ENCODE data around the gene MAN1B1. TPM values are rescaled to one million over a fixed set of nuclear protein-coding genes. Genes with fewer than 3 reads are reported as not detected.

MAN1B1 gene
- total and polyA plus RNA-seq, 2 of the 4 experiments (the other 2 are of a cell fraction) = 28.7 to 55.1 TPM

DNA sequence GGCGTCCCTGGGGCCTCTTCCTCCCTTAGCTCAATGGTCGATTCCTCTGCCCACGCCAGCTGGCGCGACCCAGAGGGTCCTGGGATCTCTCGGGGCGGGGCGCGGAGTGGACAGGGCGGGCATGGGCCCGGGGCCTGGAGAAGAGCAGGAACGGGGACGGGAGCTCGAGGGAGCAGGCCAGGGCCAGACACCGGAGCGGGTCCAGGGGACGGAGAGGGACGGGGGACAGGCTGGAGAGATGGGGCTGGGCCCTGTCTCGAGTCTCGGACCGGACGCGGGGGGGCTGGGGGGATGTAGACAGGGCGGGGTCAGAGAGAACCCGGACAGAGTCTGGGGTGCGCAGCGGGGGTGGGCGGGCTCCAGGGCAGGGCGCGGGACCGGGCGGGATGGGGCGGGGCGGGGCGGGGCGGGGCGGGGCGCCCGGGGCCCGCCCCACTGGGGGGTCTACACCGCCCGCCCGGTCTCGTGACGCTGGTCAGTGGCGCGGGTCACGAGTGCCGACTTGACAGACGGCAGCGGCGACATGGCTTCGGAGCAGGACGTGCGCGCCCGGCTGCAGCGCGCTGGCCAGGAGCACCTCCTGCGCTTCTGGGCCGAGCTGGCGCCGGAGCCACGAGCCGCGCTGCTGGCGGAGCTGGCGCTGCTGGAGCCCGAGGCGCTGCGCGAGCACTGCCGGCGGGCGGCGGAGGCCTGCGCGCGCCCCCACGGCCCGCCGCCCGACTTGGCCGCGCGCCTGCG is 9.6 kb upstream of the MAN1B1 start, which contains the start of gene UAP1L1:
UAP1L1 (plus strand) TSS at position 508 of the 738 bp plus-strand sequence; CDS start at position 524, 16 bp downstream.
- CTCF ChIA-PET = interaction anchor here (1.2 to 1.5 kb wide), 2 partner anchors 13 to 31 kb away, joined by 5 to 7 read pairs; no protein-coding TSS in a partner anchor
- Histone ChIP-seq H3K4ac (ENCODE audit: low read depth, low read length) (peak within 1 kb of the TSS; percentile 88), H3K4me3 (ENCODE audit: insufficient read depth, low read depth, low read length) (peak within 1 kb of the TSS; percentile 99), H4K20me1 (ENCODE audit: insufficient read depth, low read length) (peaks cover 10% of the 10 kb centered on the region), H4K91ac (ENCODE audit: insufficient read depth, low read depth, low read length) (peak within 1 kb of the TSS; percentile 38), H3K27ac (ENCODE audit: insufficient read depth, low read length) (peak within 1 kb of the TSS; percentile 54), H3K9me1 (ENCODE audit: insufficient read depth, low read length) (no peaks in the 10 kb centered on the region), H2BK20ac (ENCODE audit: low read depth, low read length) (no peak within 1 kb of the TSS; the same call in 1 of the 2 replicates), H3K27me3 (ENCODE audit: control insufficient read depth, insufficient read depth, low read length) (no peaks in the 10 kb centered on the region), H3K14ac (replicated peaks; ENCODE audit: low read depth, low read length) (peak within 1 kb of the TSS; percentile 71), H3K18ac (ENCODE audit: low read depth, low read length) (peak within 1 kb of the TSS; percentile 74; the same call in 1 of the 2 replicates), H3K4me2 (ENCODE audit: low read depth, low read length) (peak within 1 kb of the TSS; percentile 89), H2BK120ac (ENCODE audit: low read depth, low read length) (peak within 1 kb of the TSS; percentile 68), H3K4me1 (ENCODE audit: control insufficient read depth, insufficient read depth, low read length) (no peaks in the 10 kb centered on the region), H3K23ac (ENCODE audit: low read depth, low read length) (peak within 1 kb of the TSS; percentile 66), H3K79me1 (ENCODE audit: low read depth in 1 of 2, low read length in 2 of 2) (peaks cover 8 to 33% of the 10 kb centered on the region in 2 experiments), H3K9me3 (ENCODE audit: control insufficient read depth, insufficient read depth, low read length) (no peaks in the 10 kb centered on the region), H4K8ac (ENCODE audit: low read depth in 2 of 2, low read length in 2 of 2) (peak within 1 kb of the TSS; percentile 41 to 97; a peak in 2 of 4 replicates), H3K36me3 (ENCODE audit: control insufficient read depth, insufficient read depth, low read length) (peaks cover 21% of the 10 kb centered on the region; the same call in 1 of the 2 replicates), H2AK5ac (ENCODE audit: low read depth, low read length) (peak within 1 kb of the TSS; percentile 28), H3K9ac (ENCODE audit: low read depth, low read length) (peak within 1 kb of the TSS; percentile 78), H2AK9ac (replicated peaks; ENCODE audit: low read depth, low read length, poor library complexity) (peak within 1 kb of the TSS; percentile 96), H2BK5ac (ENCODE audit: low read depth, low read length, poor library complexity, severe bottlenecking) (peak within 1 kb of the TSS; percentile 24), H4K5ac (ENCODE audit: low read depth, low read length) (peak within 1 kb of the TSS; percentile 52), H2BK15ac (ENCODE audit: low read depth, low read length) (no peak within 1 kb of the TSS; the same call in 2 of the 3 replicates), H3K56ac (ENCODE audit: extremely low read depth, insufficient read depth, low read length) (peak within 1 kb of the TSS; percentile 41), H2AFZ (replicated peaks; ENCODE audit: low read length, poor library complexity) (peak within 1 kb of the TSS; percentile 95)
- TF ChIP-seq MXI1 (IDR thresholded peaks at IDR 0.05; ENCODE audit: borderline replicate concordance, low read depth, low read length) = no peak; the same call in 1 of the 2 replicates
- no peak for TF ChIP-seq SMC3 (IDR thresholded peaks at IDR 0.05; ENCODE audit: low read depth, low read length)
- TF ChIP-seq, protein P1, sequence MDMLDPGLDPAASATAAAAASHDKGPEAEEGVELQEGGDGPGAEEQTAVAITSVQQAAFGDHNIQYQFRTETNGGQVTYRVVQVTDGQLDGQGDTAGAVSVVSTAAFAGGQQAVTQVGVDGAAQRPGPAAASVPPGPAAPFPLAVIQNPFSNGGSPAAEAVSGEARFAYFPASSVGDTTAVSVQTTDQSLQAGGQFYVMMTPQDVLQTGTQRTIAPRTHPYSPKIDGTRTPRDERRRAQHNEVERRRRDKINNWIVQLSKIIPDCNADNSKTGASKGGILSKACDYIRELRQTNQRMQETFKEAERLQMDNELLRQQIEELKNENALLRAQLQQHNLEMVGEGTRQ (IDR thresholded peaks at IDR 0.05; ENCODE audit: low read depth, low read length) = peak; percentile 51; the same call in 1 of the 2 replicates
- TF ChIP-seq CEBPB (IDR thresholded peaks at IDR 0.05; ENCODE audit: low read depth, low read length) = no peak
- TF ChIP-seq, protein P2, sequence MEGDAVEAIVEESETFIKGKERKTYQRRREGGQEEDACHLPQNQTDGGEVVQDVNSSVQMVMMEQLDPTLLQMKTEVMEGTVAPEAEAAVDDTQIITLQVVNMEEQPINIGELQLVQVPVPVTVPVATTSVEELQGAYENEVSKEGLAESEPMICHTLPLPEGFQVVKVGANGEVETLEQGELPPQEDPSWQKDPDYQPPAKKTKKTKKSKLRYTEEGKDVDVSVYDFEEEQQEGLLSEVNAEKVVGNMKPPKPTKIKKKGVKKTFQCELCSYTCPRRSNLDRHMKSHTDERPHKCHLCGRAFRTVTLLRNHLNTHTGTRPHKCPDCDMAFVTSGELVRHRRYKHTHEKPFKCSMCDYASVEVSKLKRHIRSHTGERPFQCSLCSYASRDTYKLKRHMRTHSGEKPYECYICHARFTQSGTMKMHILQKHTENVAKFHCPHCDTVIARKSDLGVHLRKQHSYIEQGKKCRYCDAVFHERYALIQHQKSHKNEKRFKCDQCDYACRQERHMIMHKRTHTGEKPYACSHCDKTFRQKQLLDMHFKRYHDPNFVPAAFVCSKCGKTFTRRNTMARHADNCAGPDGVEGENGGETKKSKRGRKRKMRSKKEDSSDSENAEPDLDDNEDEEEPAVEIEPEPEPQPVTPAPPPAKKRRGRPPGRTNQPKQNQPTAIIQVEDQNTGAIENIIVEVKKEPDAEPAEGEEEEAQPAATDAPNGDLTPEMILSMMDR (conservative IDR thresholded peaks at IDR 0.05; ENCODE audit: low read depth, low read length) = no peak
- no peak for TF ChIP-seq NFE2L2 (IDR thresholded peaks at IDR 0.05; ENCODE audit: low read depth, low read length)
- no peak for TF ChIP-seq RAD21 (IDR thresholded peaks at IDR 0.05; ENCODE audit: low read length)
- TF ChIP-seq BHLHE40 (IDR thresholded peaks at IDR 0.05; ENCODE audit: low read depth, low read length) = peak; percentile 61; the same call in 1 of the 2 replicates
- TF ChIP-seq RFX5 (IDR thresholded peaks at IDR 0.05; ENCODE audit: low read depth, low read length) = no peak
- peak; percentile 42 for DNase-seq
- POLR2A ChIA-PET (ENCODE audit: unreplicated experiment) = interaction anchor here (0.5 to 0.6 kb wide), 2 partner anchors 9 to 55 kb away, joined by 4 to 8 read pairs; no protein-coding TSS in a partner anchor
- in situ Hi-C loops (cut with MboI; ENCODE audit: low sequenced_read_pairs) = no loop called here
- dilution Hi-C loops (cut with HindIII; ENCODE audit: low sequenced_read_pairs, unreplicated experiment) = no loop called here
- 6% methylated on average over 40 of the region's 87 CpGs; no CpG with 5 or more reads in 1 of the 2 experiments for WGBS, 2 experiments (ENCODE audit: extremely low coverage in 2 of 2, insufficient read length in 1 of 2)
- intact Hi-C loops (cut with micrococcal nuclease) = no loop called here
- peak; percentile 85 for ATAC-seq (ENCODE audit: low read depth)
- no TSS peak for BruUV-seq (replicated peaks)
